Activated T-helper 9 cell treated with anti-CD3 and anti-CD28 coated beads, Interleukin-2, amount 50 U/mL, for 16 hours (primary cell): ENCODE results near the gene SESN3.
A peak's percentile ranks its signal among the peaks of the same experiment; 100 is the strongest.
"Not testable (repeated sequence)": the region's sequence is repeated elsewhere in the genome, so short reads cannot be mapped to it uniquely, and the experiment has no call there.

Source experiments
- DNase-seq: peaks from one replicate; pipeline ENCODE4 v3.0.0-alpha.2; 2020; ENCODE audit warnings: low read depth

The SESN3 gene

GRCh38 chr11:95231127-95231880, at the start of gene SESN3:
Gene SESN3, minus strand, starts transcription at chr11:95231202. Its CDS starts 342 bp downstream, at chr11:95230860.
- DNase-seq = peak; percentile 98

GRCh38 chr11:95279921-95280868, 49.2 kb upstream of the SESN3 start:
- no peak for DNase-seq

- DNase-seq = no peak
Observed at GRCh38 chr11:95277868-95278267, 46.9 kb upstream of the SESN3 start.

- no peak for DNase-seq
Observed at GRCh38 chr11:95276139-95276538, 45.1 kb upstream of the SESN3 start.

- not testable (repeated sequence) for DNase-seq
Observed at GRCh38 chr11:95273618-95274017, 42.6 kb upstream of the SESN3 start.

- no peak for DNase-seq
Observed at GRCh38 chr11:95269036-95269819, 38.2 kb upstream of the SESN3 start.

- no peak for DNase-seq
Observed at GRCh38 chr11:95268391-95268790, 37.4 kb upstream of the SESN3 start.

GRCh38 chr11:95267601-95268213, 36.7 kb upstream of the SESN3 start:
- DNase-seq = no peak

GRCh38 chr11:95266751-95267374, 35.9 kb upstream of the SESN3 start:
- DNase-seq = no peak

- no peak for DNase-seq
Observed at GRCh38 chr11:95264881-95265280, 33.9 kb upstream of the SESN3 start.

- DNase-seq = no peak
Observed at GRCh38 chr11:95262994-95263765, 32.2 kb upstream of the SESN3 start.

- no peak for DNase-seq
Observed at GRCh38 chr11:95257456-95257971, 26.5 kb upstream of the SESN3 start.

- DNase-seq = no peak
Observed at GRCh38 chr11:95256321-95256779, 25.3 kb upstream of the SESN3 start.

- DNase-seq = no peak
Observed at GRCh38 chr11:95255251-95256145, 24.5 kb upstream of the SESN3 start.

- no peak for DNase-seq
Observed at GRCh38 chr11:95254716-95255115, 23.7 kb upstream of the SESN3 start.

- peak; percentile 54 for DNase-seq
Observed at GRCh38 chr11:95254131-95254704, 23.2 kb upstream of the SESN3 start.

GRCh38 chr11:95253141-95253540, 22.1 kb upstream of the SESN3 start:
- no peak for DNase-seq

- no peak for DNase-seq
Observed at GRCh38 chr11:95252586-95252985, 21.6 kb upstream of the SESN3 start.

- not testable (repeated sequence) for DNase-seq
Observed at GRCh38 chr11:95251896-95252295, 20.9 kb upstream of the SESN3 start.
